GM19455 (cell line): ENCODE measurements around the gene GOLGA8S.
"Not testable (repeated sequence)": the region's sequence is repeated elsewhere in the genome, so short reads cannot be mapped to it uniquely, and the experiment has no call there.

Source experiments
- ATAC-seq: cut with Tn5 transposase; IDR thresholded peaks from one replicate; pipeline ENCODE4 v1.9.1; 2021; ENCODE audit not compliant: unreplicated experiment

The GOLGA8S gene

GRCh38 chr15:23397779-23398178 is 43.2 kb downstream of the GOLGA8S start:
- ATAC-seq, result no peak

GRCh38 chr15:23398357-23398756 is 43.8 kb downstream of the GOLGA8S start:
- not testable (repeated sequence) for ATAC-seq

GRCh38 chr15:23399207-23399606 is 44.7 kb downstream of the GOLGA8S start:
- not testable (repeated sequence) for ATAC-seq

- ATAC-seq, result no peak
These were observed 47.1 kb downstream of the GOLGA8S start for GRCh38 chr15:23401627-23402026.

GRCh38 chr15:23402140-23402539 is 47.6 kb downstream of the GOLGA8S start:
- ATAC-seq, result no peak

- no peak for ATAC-seq
These were observed 48.0 kb downstream of the GOLGA8S start for GRCh38 chr15:23402544-23402943.

GRCh38 chr15:23403550-23403949 is 49.0 kb downstream of the GOLGA8S start:
- no peak for ATAC-seq

GRCh38 chr15:23411841-23412240 is 57.3 kb downstream of the GOLGA8S start:
- ATAC-seq, result no peak

- ATAC-seq, result not testable (repeated sequence)
These were observed 58.5 kb downstream of the GOLGA8S start for GRCh38 chr15:23412881-23413600.
